Ectodermal cell (in vitro differentiated cells): ENCODE results near the gene FBXO41. TPM values are rescaled to one million over a fixed set of nuclear protein-coding genes. Genes with fewer than 3 reads are reported as not detected.

Source experiments
- H3K27ac ChIP-seq: 2 replicates; pipeline ENCODE4 v1.7.0; 2013; ENCODE audit warnings: mild to moderate bottlenecking, low read depth, low read length; ENCODE audit not compliant: insufficient read depth, poor library complexity, severe bottlenecking
- H3K27me3 ChIP-seq: 2 replicates; pipeline ENCODE4 v1.7.0; 2013; ENCODE audit warnings: mild to moderate bottlenecking, low read length; ENCODE audit not compliant: insufficient read depth, control insufficient read depth, poor library complexity, severe bottlenecking
- H3K36me3 ChIP-seq: one replicate; pipeline ENCODE4 v1.7.0; 2013; ENCODE audit warnings: low read length; ENCODE audit not compliant: control insufficient read depth, insufficient read depth
- H3K4me1 ChIP-seq: one replicate; pipeline ENCODE4 v1.7.0; 2013; ENCODE audit warnings: low read length; ENCODE audit not compliant: control insufficient read depth, insufficient read depth
- H3K4me3 ChIP-seq: 2 replicates; pipeline ENCODE4 v1.7.0; 2013; ENCODE audit warnings: low read depth, low read length, control low read depth; ENCODE audit not compliant: insufficient read depth
- H3K9me3 ChIP-seq: 2 replicates; pipeline ENCODE4 v1.7.0; 2013; ENCODE audit warnings: mild to moderate bottlenecking, low read length, moderate library complexity; ENCODE audit not compliant: control insufficient read depth
- WGBS, 2 experiments: methylation state at CpG; one replicate each; pipeline ENCODE4 v1.1.7; 2013; ENCODE audit warnings: missing lambda C conversion rate in 2 of 2; 5-methylcytosine and 5-hydroxymethylcytosine counted together
- polyA plus RNA-seq, 4 experiments: library from polyadenylated mRNA; stranded (reverse); fragments of 50-300 nt; gene quantifications; one replicate each; pipeline ENCODE4 v1.2.3, GENCODE V29; 2013

Gene FBXO41, protein sequence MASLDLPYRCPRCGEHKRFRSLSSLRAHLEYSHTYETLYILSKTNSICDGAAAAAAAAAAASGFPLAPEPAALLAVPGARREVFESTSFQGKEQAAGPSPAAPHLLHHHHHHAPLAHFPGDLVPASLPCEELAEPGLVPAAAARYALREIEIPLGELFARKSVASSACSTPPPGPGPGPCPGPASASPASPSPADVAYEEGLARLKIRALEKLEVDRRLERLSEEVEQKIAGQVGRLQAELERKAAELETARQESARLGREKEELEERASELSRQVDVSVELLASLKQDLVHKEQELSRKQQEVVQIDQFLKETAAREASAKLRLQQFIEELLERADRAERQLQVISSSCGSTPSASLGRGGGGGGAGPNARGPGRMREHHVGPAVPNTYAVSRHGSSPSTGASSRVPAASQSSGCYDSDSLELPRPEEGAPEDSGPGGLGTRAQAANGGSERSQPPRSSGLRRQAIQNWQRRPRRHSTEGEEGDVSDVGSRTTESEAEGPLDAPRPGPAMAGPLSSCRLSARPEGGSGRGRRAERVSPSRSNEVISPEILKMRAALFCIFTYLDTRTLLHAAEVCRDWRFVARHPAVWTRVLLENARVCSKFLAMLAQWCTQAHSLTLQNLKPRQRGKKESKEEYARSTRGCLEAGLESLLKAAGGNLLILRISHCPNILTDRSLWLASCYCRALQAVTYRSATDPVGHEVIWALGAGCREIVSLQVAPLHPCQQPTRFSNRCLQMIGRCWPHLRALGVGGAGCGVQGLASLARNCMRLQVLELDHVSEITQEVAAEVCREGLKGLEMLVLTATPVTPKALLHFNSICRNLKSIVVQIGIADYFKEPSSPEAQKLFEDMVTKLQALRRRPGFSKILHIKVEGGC
- 4.8 TPM for polyA plus RNA-seq (2013, experiment 1 of 4)
- polyA plus RNA-seq (2013, experiment 2 of 4): 6.1 TPM
- polyA plus RNA-seq (2013, experiment 3 of 4): 4.6 TPM
- 4.9 TPM for polyA plus RNA-seq (2013, experiment 4 of 4)

GRCh38 chr2:73284296-73285158, at the start of gene FBXO41:
Gene FBXO41, minus strand, starts transcription at chr2:73284478. Its CDS starts 14,848 bp downstream, at chr2:73269630.
- Histone ChIP-seq H3K4me1 (peaks cover 7% of the 10 kb centered on the region), H3K4me3 (peak within 1 kb of the TSS; percentile 64), H3K36me3 (no peaks in the 10 kb centered on the region), H3K27ac (no peak within 1 kb of the TSS), H3K27me3 (peaks cover 65% of the 10 kb centered on the region), H3K9me3 (no peaks in the 10 kb centered on the region)
- WGBS, 2 experiments: 1% methylated on average over 68 of the region's 69 CpGs

GRCh38 chr2:73334045-73334444, 49.8 kb upstream of the FBXO41 start:
- no peaks in the 10 kb centered on the region for H3K4me1 ChIP-seq
- no peak overlapping the region for H3K27ac ChIP-seq
- 50 to 80% methylated on average over 1 to 2 of the region's 2 CpGs for WGBS, 2 experiments
- H3K27me3 ChIP-seq: no peaks in the 10 kb centered on the region
- no peak overlapping the region for H3K4me3 ChIP-seq
- no peaks in the 10 kb centered on the region for H3K9me3 ChIP-seq
- no peaks in the 10 kb centered on the region for H3K36me3 ChIP-seq

GRCh38 chr2:73333564-73333963, 49.3 kb upstream of the FBXO41 start:
- Histone ChIP-seq H3K36me3 (no peaks in the 10 kb centered on the region), H3K4me3 (no peak overlapping the region), H3K27ac (no peak overlapping the region)

DNA sequence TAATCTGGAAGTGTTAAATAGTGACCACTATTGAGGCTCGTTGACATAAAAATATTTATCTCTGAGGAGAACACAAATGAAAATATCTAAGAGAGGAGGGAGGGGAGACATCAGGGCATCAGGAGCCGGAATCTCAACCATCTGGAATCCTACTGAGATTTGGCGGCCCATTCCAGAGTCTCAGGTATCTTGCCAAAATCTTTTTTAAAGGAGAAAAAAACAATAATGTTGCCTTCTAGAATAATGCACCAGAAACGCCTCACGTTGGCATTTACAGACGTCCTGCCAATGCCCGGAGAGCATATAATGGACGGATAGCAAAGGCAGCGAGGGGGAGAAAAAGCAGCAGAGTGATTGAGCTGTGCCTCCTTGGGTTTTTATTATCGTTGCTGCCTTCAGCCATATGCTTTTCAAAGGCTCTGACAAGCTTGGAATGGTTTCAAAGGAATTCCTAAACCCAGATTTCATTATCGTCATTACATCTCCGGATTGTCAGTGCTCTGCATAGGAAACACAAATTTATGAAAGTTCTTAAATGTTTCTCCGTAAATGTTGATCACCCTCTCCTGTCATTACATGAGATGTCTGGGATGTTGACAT, 39.9 kb upstream of the FBXO41 start:
- Histone ChIP-seq H3K9me3 (no peaks in the 10 kb centered on the region), H3K36me3 (no peaks in the 10 kb centered on the region), H3K4me1 (no peaks in the 10 kb centered on the region), H3K27me3 (peaks cover 3% of the 10 kb centered on the region), H3K4me3 (no peak overlapping the region), H3K27ac (no peak overlapping the region)
- WGBS, 2 experiments: 79 to 81% methylated on average over 13 of the region's 13 CpGs

More at GRCh38 chr2:73333564-73333963, 49.3 kb upstream of the FBXO41 start:
- Histone ChIP-seq H3K27me3 (no peaks in the 10 kb centered on the region), H3K9me3 (no peaks in the 10 kb centered on the region), H3K4me1 (no peaks in the 10 kb centered on the region)

- Histone ChIP-seq H3K27me3 (peaks cover 3% of the 10 kb centered on the region), H3K4me1 (no peaks in the 10 kb centered on the region), H3K4me3 (no peak overlapping the region), H3K27ac (no peak overlapping the region), H3K36me3 (no peaks in the 10 kb centered on the region), H3K9me3 (no peaks in the 10 kb centered on the region)
- WGBS, 2 experiments: 83 to 84% methylated on average over 5 of the region's 5 CpGs
Measured at GRCh38 chr2:73323551-73323950, 39.3 kb upstream of the FBXO41 start.

DNA sequence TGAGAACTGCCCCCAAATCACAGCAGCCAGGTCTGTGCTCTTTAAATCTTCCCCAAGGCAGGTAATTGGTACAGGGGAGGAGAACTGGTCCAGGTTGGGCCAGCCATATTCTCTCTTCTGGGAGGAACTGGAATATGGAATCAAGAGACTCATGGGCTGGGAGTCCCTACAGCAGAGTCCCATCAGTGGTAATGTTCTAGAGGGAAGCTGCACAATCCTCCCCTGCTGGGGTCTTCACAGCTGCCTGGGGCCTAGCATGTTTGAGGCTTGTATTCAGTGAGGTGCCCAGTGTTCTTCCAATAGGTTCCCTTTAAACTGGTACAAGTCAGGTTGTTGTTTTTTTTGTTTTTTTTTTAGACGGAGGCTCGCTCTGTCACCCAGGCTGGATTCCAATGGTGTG, 30.2 kb upstream of the FBXO41 start:
- Histone ChIP-seq H3K36me3 (no peaks in the 10 kb centered on the region), H3K27ac (no peak overlapping the region), H3K4me1 (no peaks in the 10 kb centered on the region), H3K4me3 (no peak overlapping the region), H3K9me3 (no peaks in the 10 kb centered on the region), H3K27me3 (peaks cover 15% of the 10 kb centered on the region)
- 93 to 99% methylated on average over 2 of the region's 2 CpGs for WGBS, 2 experiments

DNA sequence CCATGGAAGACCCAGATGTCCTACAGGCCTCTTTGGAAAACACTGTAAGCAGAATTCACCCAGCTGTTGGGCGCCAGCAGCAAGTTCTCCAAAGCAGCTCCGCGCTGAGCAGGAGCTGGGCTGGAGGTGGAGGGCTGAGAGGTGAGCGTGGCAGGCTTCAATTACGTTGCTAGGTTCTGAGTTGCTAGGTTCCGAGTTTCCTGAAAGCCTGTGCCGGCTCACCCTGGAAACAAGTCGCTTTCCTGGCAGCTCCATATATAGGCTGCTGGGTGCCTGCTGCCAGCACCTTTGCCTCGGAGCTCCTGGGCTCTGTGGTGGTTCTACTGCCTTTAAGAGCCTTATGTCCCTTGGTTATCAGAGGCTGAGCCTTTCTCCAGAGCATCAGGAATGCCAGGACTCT, 23.4 kb upstream of the FBXO41 start:
- no peaks in the 10 kb centered on the region for H3K9me3 ChIP-seq
- peaks cover 7% of the 10 kb centered on the region for H3K27me3 ChIP-seq
- no peaks in the 10 kb centered on the region for H3K4me1 ChIP-seq
- WGBS, 2 experiments: 86 to 88% methylated on average over 9 of the region's 9 CpGs
- H3K27ac ChIP-seq: no peak overlapping the region
- H3K4me3 ChIP-seq: no peak overlapping the region
- H3K36me3 ChIP-seq: no peaks in the 10 kb centered on the region

GRCh38 chr2:73301636-73302035, 17.4 kb upstream of the FBXO41 start:
- peaks cover 43% of the 10 kb centered on the region for H3K27me3 ChIP-seq
- H3K36me3 ChIP-seq: no peaks in the 10 kb centered on the region
- H3K9me3 ChIP-seq: no peaks in the 10 kb centered on the region
- 78 to 84% methylated on average over 3 of the region's 4 CpGs for WGBS, 2 experiments
- H3K27ac ChIP-seq: no peak overlapping the region
- H3K4me1 ChIP-seq: no peaks in the 10 kb centered on the region
- H3K4me3 ChIP-seq: no peak overlapping the region

- no peak overlapping the region for H3K4me3 ChIP-seq
- H3K27ac ChIP-seq: no peak overlapping the region
- H3K27me3 ChIP-seq: peaks cover 46% of the 10 kb centered on the region
- no peaks in the 10 kb centered on the region for H3K9me3 ChIP-seq
- H3K4me1 ChIP-seq: no peaks in the 10 kb centered on the region
- 79 to 82% methylated on average over 3 of the region's 3 CpGs for WGBS, 2 experiments
- H3K36me3 ChIP-seq: no peaks in the 10 kb centered on the region
Measured at GRCh38 chr2:73300926-73301325, 16.6 kb upstream of the FBXO41 start.
